Stimulated activated naive CD8-positive, alpha-beta T cell treated with anti-CD3 and anti-CD28 coated beads, Interleukin-15, Interleukin-2, amounts not matched to agents 100 U/mL and 50 U/mL, for 24 hours (primary cell): Measurements from ENCODE around the gene AIF1L.

ENCODE experiments used
- ATAC-seq: fragments of 150-1000 bp; cut with Tn5 transposase; one replicate; pipeline ENCODE4 v1.10.0; 2021
- DNase-seq: peaks from one replicate; pipeline ENCODE4 v3.0.0; 2021

The AIF1L gene

GRCh38 chr9:131078427-131079366, 17.6 kb upstream of the AIF1L start:
- ATAC-seq, result no peak
- no peak for DNase-seq

GRCh38 chr9:131080589-131080988, 15.7 kb upstream of the AIF1L start:
- DNase-seq (no peak), ATAC-seq (no peak)

- DNase-seq (no peak), ATAC-seq (no peak)
Observed at GRCh38 chr9:131081868-131082267, 14.5 kb upstream of the AIF1L start.

DNA sequence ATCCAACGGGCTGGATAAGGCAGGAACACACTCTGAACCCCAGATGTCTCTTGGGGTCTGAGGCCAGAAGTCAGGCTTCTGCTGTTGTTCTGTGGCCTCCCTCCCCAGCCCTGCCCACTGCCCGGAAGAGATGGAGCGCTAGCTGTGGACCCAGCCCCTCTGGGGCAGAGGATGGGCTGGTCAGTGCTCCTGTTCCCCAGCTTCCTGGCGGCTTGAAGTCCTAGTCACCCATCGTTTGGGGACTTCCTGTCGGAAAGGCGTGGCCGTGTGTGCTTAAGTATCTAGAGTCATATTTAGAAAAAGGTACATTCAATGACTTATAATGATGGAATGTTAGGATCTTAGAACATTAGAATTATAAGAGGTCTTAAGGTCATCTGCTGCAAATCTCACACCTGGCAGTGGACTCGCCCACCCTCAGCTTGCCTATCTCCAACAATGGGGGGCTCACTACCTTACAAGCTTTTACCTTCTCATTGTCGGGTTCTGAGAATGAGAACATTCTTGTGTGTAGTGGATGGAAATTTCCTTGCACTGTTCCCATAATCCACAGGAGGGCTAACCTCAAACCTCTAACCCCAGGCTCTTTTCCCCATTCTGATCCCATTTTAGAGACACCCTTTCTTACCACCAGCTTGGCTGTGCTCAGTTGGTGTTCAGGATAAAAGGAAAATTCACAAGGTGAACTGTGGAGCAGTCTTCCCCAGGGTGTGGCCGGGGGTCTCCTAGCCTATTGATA, 13.4 kb upstream of the AIF1L start:
- DNase-seq, result no peak
- no peak for ATAC-seq

DNA sequence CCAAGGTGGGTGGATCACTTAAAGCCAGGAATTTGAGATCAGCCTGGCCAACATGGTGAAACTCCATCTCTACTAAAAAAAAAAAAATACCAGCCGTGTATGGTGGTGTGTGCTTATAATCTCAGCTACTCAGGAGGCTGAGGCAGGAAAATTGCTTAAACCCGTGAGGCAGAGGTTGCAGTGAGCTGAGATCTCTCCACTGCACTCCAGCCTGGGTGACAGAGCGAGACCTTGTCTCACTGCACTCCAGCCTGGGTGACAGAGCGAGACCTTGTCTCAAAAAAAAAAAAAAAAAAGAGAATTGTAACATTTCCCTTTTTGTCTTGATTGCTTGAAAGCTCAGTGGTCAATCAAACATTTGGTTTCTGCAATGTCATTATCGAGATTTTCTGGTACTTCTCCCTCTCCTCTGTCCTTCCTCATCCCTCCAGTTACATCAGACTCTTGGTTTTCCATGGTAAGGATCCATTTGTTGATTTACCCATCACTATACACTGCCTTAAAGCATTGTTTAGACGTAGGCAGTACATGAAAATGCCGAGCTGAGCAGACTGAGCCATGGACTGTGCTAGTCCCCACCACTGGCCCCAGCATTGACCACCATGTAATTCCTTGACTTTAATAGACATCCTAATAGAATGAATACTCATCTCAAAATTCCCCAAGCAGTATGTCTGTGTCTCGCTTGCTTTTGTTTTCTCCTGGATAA, 11.5 kb upstream of the AIF1L start:
- ATAC-seq, result no peak
- DNase-seq, result no peak

DNA sequence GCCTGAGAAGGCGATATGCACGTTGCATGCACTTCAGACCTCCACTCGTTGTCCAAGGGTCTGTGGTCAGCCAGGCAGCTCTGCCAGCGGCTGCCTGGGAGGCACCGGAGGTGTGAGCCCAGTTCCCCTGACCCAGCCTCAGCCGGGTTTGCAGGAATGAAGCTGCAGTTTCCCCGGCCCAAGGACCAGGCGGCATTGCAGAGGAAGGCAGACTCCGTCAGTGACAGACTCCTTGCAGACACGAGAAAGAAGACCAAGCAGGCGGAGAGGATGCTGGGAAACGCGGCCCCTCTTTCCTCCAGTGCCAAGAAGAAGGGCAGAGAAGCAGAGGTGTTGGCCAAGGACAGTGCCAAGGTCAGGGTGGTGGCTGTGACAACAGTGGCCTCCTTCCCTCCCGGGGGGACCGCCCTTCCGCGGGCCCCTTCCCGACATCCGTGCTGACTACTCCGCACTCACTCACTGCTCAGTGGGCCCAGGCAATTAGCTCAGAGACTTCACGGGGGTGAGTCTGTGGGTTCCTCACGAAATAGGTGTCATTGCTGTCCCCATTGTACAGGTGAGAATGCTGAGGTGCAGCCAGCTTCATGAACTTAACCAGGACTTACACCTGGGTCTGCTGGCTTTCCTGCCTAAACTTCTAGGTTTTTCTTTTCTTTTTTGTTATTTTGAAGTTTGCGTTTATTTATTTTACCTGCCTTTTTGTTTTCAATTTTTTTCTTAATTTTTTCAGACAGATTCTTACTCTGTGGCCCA, 10.8 kb upstream of the AIF1L start:
- ATAC-seq (no peak), DNase-seq (no peak)

GRCh38 chr9:131087354-131087893, 8.9 kb upstream of the AIF1L start:
- ATAC-seq (no peak), DNase-seq (no peak)

GRCh38 chr9:131090025-131090787, 6.1 kb upstream of the AIF1L start:
- no peak for DNase-seq
- no peak for ATAC-seq

GRCh38 chr9:131091352-131091992, 4.9 kb upstream of the AIF1L start:
- no peak for ATAC-seq
- no peak for DNase-seq

- DNase-seq, result no peak
- no peak for ATAC-seq
Observed at GRCh38 chr9:131092030-131092429, 4.3 kb upstream of the AIF1L start.

DNA sequence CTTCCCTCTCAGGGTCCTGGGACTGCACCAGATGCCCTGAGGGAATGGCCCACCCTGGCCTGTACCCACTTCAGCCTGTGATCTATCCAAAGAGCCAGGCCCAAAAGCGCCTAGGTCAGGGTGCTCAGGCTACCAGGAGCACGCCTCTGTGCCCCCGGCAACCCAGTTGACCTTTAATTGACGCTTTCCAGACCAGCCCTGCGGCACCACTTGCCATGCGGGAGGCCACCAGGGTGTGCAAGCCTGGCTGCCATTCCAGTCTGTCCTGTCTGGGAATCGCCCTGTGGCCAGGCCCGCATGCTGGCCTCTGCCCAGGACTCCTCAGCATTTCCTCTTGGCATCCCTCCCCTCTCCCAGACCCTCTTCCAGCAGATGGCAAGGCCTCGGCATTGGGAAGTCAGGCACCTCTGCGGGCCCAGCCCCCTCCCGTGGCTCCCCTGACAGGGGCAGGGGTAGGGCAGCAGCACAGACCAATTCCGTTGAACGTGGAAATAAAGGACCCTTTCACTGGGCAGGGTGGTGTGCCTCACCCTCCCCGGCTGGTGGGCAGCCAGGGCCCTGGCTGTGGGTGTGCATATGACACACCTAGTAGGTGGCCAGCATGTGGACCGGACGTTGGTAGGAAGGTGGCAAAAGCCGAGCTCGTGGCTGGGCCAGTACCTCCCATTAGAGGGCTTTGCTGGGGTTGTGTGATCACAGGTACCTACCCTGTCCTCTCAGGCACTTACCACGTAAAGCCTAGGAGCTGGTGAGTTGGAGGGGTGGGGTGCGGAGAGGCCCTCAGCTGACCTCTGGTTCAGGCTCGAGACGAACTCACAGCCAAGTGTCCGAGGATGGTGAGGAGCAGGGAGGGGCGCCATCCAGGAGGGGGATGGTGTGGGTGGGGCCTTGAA, 3.5 kb upstream of the AIF1L start:
- ATAC-seq, result no peak
- DNase-seq, result no peak

DNA sequence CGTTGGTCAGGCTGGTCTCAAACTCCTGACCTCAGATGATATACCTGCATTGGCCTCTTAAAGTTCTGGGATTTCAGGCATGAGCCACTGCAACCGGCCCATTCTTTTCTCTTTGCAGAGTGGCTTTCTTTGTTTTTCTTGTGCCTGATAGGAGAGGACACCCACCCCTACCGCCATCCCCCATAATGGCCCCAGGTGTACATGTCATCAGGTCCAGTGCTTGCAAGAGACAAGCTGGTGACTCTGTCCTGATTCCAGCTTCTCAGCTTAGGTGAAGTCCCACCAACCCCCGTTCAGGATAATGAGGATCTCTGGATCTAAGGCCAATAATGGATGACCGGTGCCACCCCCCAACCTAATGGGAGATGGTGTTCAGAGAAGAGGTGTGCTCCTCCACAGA, 2.3 kb upstream of the AIF1L start:
- no peak for DNase-seq
- no peak for ATAC-seq

- no peak for DNase-seq
- ATAC-seq, result no peak
Observed at GRCh38 chr9:131094622-131095021, 1.7 kb upstream of the AIF1L start.

- DNase-seq, result no peak
- ATAC-seq, result no peak
Observed at GRCh38 chr9:131095666-131096268, 564 bp upstream of the AIF1L start.

GRCh38 chr9:131097126-131097947, 1.0 kb downstream of the AIF1L start:
- no peak for ATAC-seq

DNA sequence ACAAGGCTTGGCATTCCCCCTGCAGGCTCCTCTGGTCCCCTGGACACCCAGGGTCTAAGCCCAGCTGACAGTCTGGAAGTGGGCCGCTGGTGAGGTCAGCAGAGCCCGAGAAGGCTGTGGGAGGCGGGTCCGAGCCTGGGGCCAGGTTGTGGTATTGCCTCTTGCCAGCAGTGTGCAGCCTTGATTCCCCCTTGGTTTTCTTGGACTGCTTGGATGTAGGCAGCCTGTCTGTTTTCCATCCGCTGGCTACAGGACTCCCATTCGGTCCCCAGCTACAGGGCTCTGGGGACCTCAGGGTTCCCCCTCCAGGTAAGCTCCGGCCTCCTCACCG, 1.6 kb downstream of the AIF1L start:
- DNase-seq, result no peak
- ATAC-seq, result no peak

More at GRCh38 chr9:131097126-131097947, 1.0 kb downstream of the AIF1L start:
- no peak for DNase-seq

DNA sequence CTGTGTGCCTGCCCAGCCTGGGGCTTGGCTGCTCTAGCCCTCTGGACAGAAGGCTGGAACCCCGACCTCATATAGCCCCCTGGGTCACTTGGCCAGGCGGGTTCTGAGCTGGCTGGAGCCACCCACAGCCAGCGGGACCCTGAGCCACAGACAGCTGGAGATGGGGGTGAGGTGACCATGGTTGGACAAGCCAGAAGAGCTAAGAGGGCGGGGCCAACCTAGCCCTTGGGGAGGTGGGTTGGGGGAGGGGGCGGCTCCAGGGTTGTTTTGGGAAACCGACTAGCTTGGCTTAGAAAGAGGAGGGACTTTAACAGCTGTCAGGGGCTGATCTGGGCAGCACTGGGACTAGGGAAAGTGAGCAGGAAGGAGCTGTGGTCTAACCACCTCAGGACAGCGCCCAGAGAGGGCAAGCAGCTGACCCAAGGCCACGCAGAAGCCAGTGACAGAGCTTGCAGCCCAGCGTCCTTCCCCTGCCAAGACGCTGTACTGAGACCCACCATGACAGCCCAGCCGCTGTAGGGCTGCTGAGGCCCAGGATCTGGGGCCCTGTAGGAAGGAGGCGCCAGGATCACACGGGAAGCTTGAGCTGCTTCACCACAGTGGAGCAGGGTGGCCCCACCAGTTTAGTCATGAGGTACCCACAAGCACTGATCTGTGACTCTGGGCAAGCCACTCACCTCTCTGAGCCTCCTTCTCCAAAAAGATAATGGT, 2.2 kb downstream of the AIF1L start:
- ATAC-seq, result no peak
- no peak for DNase-seq
